IMR-90 (cell line): ENCODE data around the gene PSEN2.

Source experiments
- CEBPB ChIP-seq: IDR thresholded peaks from 2 replicates; pipeline ENCODE4 v1.6.1; 2012; ENCODE audit warnings: low read depth, low read length, improper control_type of control experiment
- CTCF ChIP-seq: conservative IDR thresholded peaks from 2 replicates; pipeline ENCODE4 v1.5.1; 2012; ENCODE audit warnings: mild to moderate bottlenecking, low read depth, low read length, improper control_type of control experiment
- ELK1 ChIP-seq: fragments of 150-350 bp; IDR thresholded peaks from 2 replicates; pipeline ENCODE4 v1.6.1; 2016; ENCODE audit warnings: low read depth, mild to moderate bottlenecking, low read length, moderate library complexity, borderline replicate concordance
- MXI1 ChIP-seq: IDR thresholded peaks from 2 replicates; pipeline ENCODE4 v1.6.1; 2012; ENCODE audit warnings: low read depth, mild to moderate bottlenecking, low read length, moderate library complexity, borderline replicate concordance
- POLR2A ChIP-seq: IDR thresholded peaks from 2 replicates; pipeline ENCODE4 v1.6.1; 2012; ENCODE audit warnings: mild to moderate bottlenecking, low read depth, low read length
- SMC3 ChIP-seq: fragments of 150-350 bp; IDR thresholded peaks from 2 replicates; pipeline ENCODE4 v1.6.1; 2016; ENCODE audit warnings: low read depth, mild to moderate bottlenecking, antibody characterized with exemption, low read length, moderate library complexity

- TF ChIP-seq POLR2A, result no peak
- no peak for TF ChIP-seq CTCF
- TF ChIP-seq ELK1, result no peak
- no peak for TF ChIP-seq SMC3
- TF ChIP-seq CEBPB, result no peak
- no peak for TF ChIP-seq MXI1
Measured at GRCh38 chr1:226895644-226896043, 25.2 kb downstream of the PSEN2 start.
